GM12878 (cell line): ENCODE measurements around the gene TBC1D9B. TPM values are rescaled to one million over a fixed set of nuclear protein-coding genes. Genes with fewer than 3 reads are reported as not detected.
"Not testable (repeated sequence)": the region's sequence is repeated elsewhere in the genome, so short reads cannot be mapped to it uniquely, and the experiment has no call there.

Source experiments
- ATAC-seq: fragments of 200-7000 bp; cut with Tn5 transposase; 3 replicates; pipeline ENCODE4 v1.9.1; 2020; ENCODE audit warnings: mild to moderate bottlenecking, moderate library complexity
- BruUV-seq: library from RNA; stranded (reverse); fragments of 400-500 nt; replicated peaks from 2 replicates; lab custom pipeline; 2021; lab: Mats Ljungman, UMichigan
- CTCF ChIA-PET: fragments of 300-600 bp; sonication (Branson Sonifier 250); formaldehyde crosslinking; extraction: SDS; loops from one replicate; lab custom pipeline; 2021; ENCODE audit warnings: inconsistent platforms; lab: Yijun Ruan, JAX
- POLR2A ChIA-PET: fragments of 350-600 bp; formaldehyde crosslinking; extraction: SDS; loops from one replicate; lab custom pipeline; 2021; ENCODE audit warnings: inconsistent platforms; lab: Charles Lee
- RAD21 ChIA-PET: fragments of 300-600 bp; sonication (Branson Sonifier 250); formaldehyde crosslinking; loops from one replicate; lab custom pipeline; 2023; ENCODE audit warnings: antibody characterized with exemption; ENCODE audit not compliant: unreplicated experiment; lab: Charles Lee
- SMC1A ChIA-PET: fragments of 300-600 bp; sonication (Branson Sonifier 250); formaldehyde crosslinking; loops from one replicate; lab custom pipeline; 2023; ENCODE audit not compliant: unreplicated experiment, uncharacterized antibody; lab: Charles Lee
- DNase-seq: peaks from one replicate; pipeline ENCODE4 v3.0.0-alpha.2; 2011; ENCODE audit warnings: low read depth, low spot score
- FAIRE-seq: peaks from 3 replicates; lab custom pipeline; 2011; peaks lifted over from hg19 to GRCh38; lab: Jason Lieb, UNC
- H2AFZ ChIP-seq: 2 replicates; pipeline ENCODE4 v1.6.0; 2011; ENCODE audit warnings: low read depth, low read length, control low read depth; ENCODE audit not compliant: control insufficient read depth
- H3K27ac ChIP-seq: 2 replicates; pipeline ENCODE4 v1.5.1; 2011; ENCODE audit warnings: control low read depth; ENCODE audit not compliant: control insufficient read depth, insufficient read depth
- H3K27me3 ChIP-seq, 2 experiments: replicated peaks in 1 of 2; 2 replicates each; pipeline versions ENCODE4 v1.6.0 to v1.6.1; 2011; ENCODE audit warnings: low read length in 1 of 2; ENCODE audit not compliant: control insufficient read depth in 2 of 2, insufficient read depth in 2 of 2
- H3K36me3 ChIP-seq, 2 experiments: 2 replicates each; pipeline ENCODE4 v1.5.1; 2011; ENCODE audit warnings: low read length in 1 of 2; ENCODE audit not compliant: control insufficient read depth in 2 of 2, insufficient read depth in 2 of 2
- H3K4me1 ChIP-seq: 2 replicates; pipeline ENCODE4 v1.6.1; 2011; ENCODE audit warnings: mild to moderate bottlenecking, low read length, moderate library complexity, mixed read lengths; ENCODE audit not compliant: control insufficient read depth, insufficient read depth
- H3K4me2 ChIP-seq: 2 replicates; pipeline ENCODE4 v1.6.0; 2011; ENCODE audit warnings: control low read depth; ENCODE audit not compliant: control insufficient read depth, insufficient read depth
- H3K4me3 ChIP-seq: fragments of 200-600 bp; sonication (generic); 2 replicates; pipeline ENCODE4 v1.5.1; 2016
- H3K79me2 ChIP-seq: 2 replicates; pipeline ENCODE4 v1.6.0; 2011; ENCODE audit warnings: low read length; ENCODE audit not compliant: control insufficient read depth, insufficient read depth
- H3K9ac ChIP-seq: 2 replicates; pipeline ENCODE4 v1.8.0; 2011; ENCODE audit warnings: low read length, control low read depth, mixed read lengths; ENCODE audit not compliant: control insufficient read depth, insufficient read depth
- H3K9me3 ChIP-seq: replicated peaks from 3 replicates; pipeline ENCODE4 v1.5.1; 2011; ENCODE audit warnings: mild to moderate bottlenecking, low read length; ENCODE audit not compliant: control insufficient read depth, insufficient read depth
- H4K20me1 ChIP-seq: 2 replicates; pipeline ENCODE4 v1.6.0; 2011; ENCODE audit not compliant: control insufficient read depth, insufficient read depth
- CBX5 ChIP-seq: sonication (generic); IDR thresholded peaks from 2 replicates; pipeline ENCODE4 v1.6.1; 2016; ENCODE audit warnings: low read depth, moderate library complexity, mild to moderate bottlenecking, inconsistent platforms
- ELK1 ChIP-seq: IDR thresholded peaks from 2 replicates; pipeline ENCODE4 v1.6.1; 2012; ENCODE audit warnings: low read depth, low read length, improper control_type of control experiment
- ETV6 ChIP-seq, 2 experiments: fragments of 450-650 bp in 1 of 2; IDR thresholded peaks in 1 of 2; conservative IDR thresholded peaks in 1 of 2; 2 replicates each; pipeline ENCODE4 v1.6.1; 2014; ENCODE audit warnings: antibody characterized with exemption in 1 of 2, borderline replicate concordance in 1 of 2, low read depth in 1 of 2, mild to moderate bottlenecking in 1 of 2, moderate library complexity in 1 of 2
- GATAD2B ChIP-seq: fragments of 450-650 bp; conservative IDR thresholded peaks from 2 replicates; pipeline ENCODE4 v1.6.1; 2017; ENCODE audit warnings: low read depth, mild to moderate bottlenecking, moderate library complexity
- IRF5 ChIP-seq: fragments of 450-650 bp; IDR thresholded peaks from 2 replicates; pipeline ENCODE4 v1.6.1; 2017; ENCODE audit warnings: borderline replicate concordance
- MEF2A ChIP-seq: IDR thresholded peaks from 2 replicates; pipeline ENCODE4 v1.6.1; 2011; ENCODE audit warnings: low read depth, mild to moderate bottlenecking, low read length, moderate library complexity; ENCODE audit not compliant: insufficient read depth
- PAX5 ChIP-seq: IDR thresholded peaks from 2 replicates; pipeline ENCODE4 v1.6.1; 2011; ENCODE audit warnings: low read depth, low read length, borderline replicate concordance
- RUNX3 ChIP-seq: IDR thresholded peaks from 2 replicates; pipeline ENCODE4 v1.6.1; 2012; ENCODE audit warnings: low read length, inconsistent platforms
- TCF3 ChIP-seq: IDR thresholded peaks from 2 replicates; pipeline ENCODE4 v1.6.1; 2012; ENCODE audit warnings: low read depth, mild to moderate bottlenecking, low read length, borderline replicate concordance; ENCODE audit not compliant: insufficient read depth
- ZNF24 ChIP-seq: fragments of 450-650 bp; IDR thresholded peaks from 2 replicates; pipeline ENCODE4 v1.6.1; 2017; ENCODE audit warnings: antibody characterized with exemption, mild to moderate bottlenecking
- WGBS: methylation state at CpG from one replicate; pipeline ENCODE4 v1.1.6; 2016; ENCODE audit warnings: low lambda C conversion rate; ENCODE audit not compliant: insufficient replicate concordance, insufficient coverage; ENCODE audit errors: missing lambda C conversion rate; 5-methylcytosine and 5-hydroxymethylcytosine counted together
- in situ Hi-C: fragments of 300-500 bp; cut with MboI; formaldehyde crosslinking; loops from 9 replicates; pipeline ENCODE4 v1.14.3; 2018; ENCODE audit warnings: mixed read lengths
- intact Hi-C: fragments of 100-400 bp; cut with micrococcal nuclease; formaldehyde crosslinking; loops from one replicate; pipeline ENCODE4 v1.14.2; 2022; ENCODE audit not compliant: unreplicated experiment
- polyA plus RNA-seq, 11 experiments: library from polyadenylated mRNA; depleted of rRNA in 4 of 11; unstranded in 6 of 11; stranded (reverse) in 5 of 11; fragments of >200 nt; fragmentation: Nextera tagmentation in 4 of 11; fragmentation: Illumina TruSeq in 1 of 11; extraction: Ambion mirVana in 4 of 11; extraction: Trizol in 1 of 11; gene quantifications; 1 replicate in 1 of 11; 2 replicates in 10 of 11; pipeline versions ENCODE4 v1.2.1 to v1.2.3, GENCODE V29; 2011 to 2016; ENCODE audit warnings: inconsistent platforms in 2 of 11, missing spikeins in 2 of 11, low read depth in 1 of 11
- total RNA-seq, 4 experiments: library from RNA; depleted of rRNA in 3 of 4; stranded (reverse); fragments of >200 nt in 3 of 4; fragmentation: Illumina TruSeq in 1 of 4; extraction: Trizol in 1 of 4; gene quantifications; 2 replicates each; pipeline versions ENCODE4 v1.2.1 to v1.2.3, GENCODE V29; 2013 to 2021
- TF ChIP-seq, protein P1 (sequence below): fragments of 450-650 bp; conservative IDR thresholded peaks from 2 replicates; pipeline ENCODE4 v1.6.1; 2017; ENCODE audit warnings: mild to moderate bottlenecking, moderate library complexity

Gene TBC1D9B
- total and polyA plus RNA-seq, 10 of the 15 experiments (the other 5 are each of a cell fraction or from before 2014, with no cell fraction given): 4.0 to 74.2 (median 34.6) TPM

GRCh38 chr5:179834871-179835270, 72.8 kb downstream of the TBC1D9B start:
- BruUV-seq, FAIRE-seq, ATAC-seq, H3K9me3 ChIP-seq, H3K27ac ChIP-seq, H4K20me1 ChIP-seq, H3K9ac ChIP-seq, H3K4me3 ChIP-seq, H2AFZ ChIP-seq, H3K27me3 ChIP-seq, H3K4me1 ChIP-seq, CTCF ChIA-PET, H3K79me2 ChIP-seq, in situ Hi-C loops, RAD21 ChIA-PET, DNase-seq, H3K4me2 ChIP-seq, intact Hi-C loops, POLR2A ChIA-PET, SMC1A ChIA-PET: not testable (repeated sequence)
- peaks cover 30 to 35% of the 10 kb centered on the region in 2 experiments; a peak in 3 of 4 replicates for H3K36me3 ChIP-seq
- WGBS: 89% methylated on average over 10 of the region's 28 CpGs

- no peak for ATAC-seq
- intact Hi-C loops (no loop called here), in situ Hi-C loops (no loop called here)
- Histone ChIP-seq H3K4me2 (no peak overlapping the region), H3K4me1 (peaks cover 9% of the 10 kb centered on the region), H3K27me3 (no peaks in the 10 kb centered on the region), H3K27ac (no peak overlapping the region), H3K36me3 (peaks cover 32 to 37% of the 10 kb centered on the region in 2 experiments), H3K9ac (no peak overlapping the region), H4K20me1 (no peaks in the 10 kb centered on the region), H3K79me2 (no peaks in the 10 kb centered on the region), H2AFZ (no peak overlapping the region), H3K4me3 (no peak overlapping the region), H3K9me3 (no peaks in the 10 kb centered on the region)
- FAIRE-seq: no peak
- ChIA-PET POLR2A (no interaction called here), SMC1A (interaction anchor here (1.2 kb wide), 1 partner anchor 12 kb away, joined by 3 read pairs; no protein-coding TSS in a partner anchor), CTCF (no interaction called here), RAD21 (no interaction called here)
- no TSS peak for BruUV-seq
- no peak for DNase-seq
- 85% methylated on average over 8 of the region's 8 CpGs for WGBS
- no peak for TF ChIP-seq ETV6 (conservative IDR thresholded peaks at IDR 0.05 in 1 of 2, IDR thresholded peaks at IDR 0.05 in 1 of 2; ENCODE audit: borderline replicate concordance in 1 of 2, low read depth in 1 of 2)
- no peak for TF ChIP-seq PAX5
- TF ChIP-seq ZNF24: no peak
- no peak for TF ChIP-seq GATAD2B
- TF ChIP-seq TCF3: no peak
- TF ChIP-seq CBX5: no peak
- TF ChIP-seq IRF5: no peak
- TF ChIP-seq, protein P1, sequence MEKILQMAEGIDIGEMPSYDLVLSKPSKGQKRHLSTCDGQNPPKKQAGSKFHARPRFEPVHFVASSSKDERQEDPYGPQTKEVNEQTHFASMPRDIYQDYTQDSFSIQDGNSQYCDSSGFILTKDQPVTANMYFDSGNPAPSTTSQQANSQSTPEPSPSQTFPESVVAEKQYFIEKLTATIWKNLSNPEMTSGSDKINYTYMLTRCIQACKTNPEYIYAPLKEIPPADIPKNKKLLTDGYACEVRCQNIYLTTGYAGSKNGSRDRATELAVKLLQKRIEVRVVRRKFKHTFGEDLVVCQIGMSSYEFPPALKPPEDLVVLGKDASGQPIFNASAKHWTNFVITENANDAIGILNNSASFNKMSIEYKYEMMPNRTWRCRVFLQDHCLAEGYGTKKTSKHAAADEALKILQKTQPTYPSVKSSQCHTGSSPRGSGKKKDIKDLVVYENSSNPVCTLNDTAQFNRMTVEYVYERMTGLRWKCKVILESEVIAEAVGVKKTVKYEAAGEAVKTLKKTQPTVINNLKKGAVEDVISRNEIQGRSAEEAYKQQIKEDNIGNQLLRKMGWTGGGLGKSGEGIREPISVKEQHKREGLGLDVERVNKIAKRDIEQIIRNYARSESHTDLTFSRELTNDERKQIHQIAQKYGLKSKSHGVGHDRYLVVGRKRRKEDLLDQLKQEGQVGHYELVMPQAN: no peak
- TF ChIP-seq RUNX3: no peak
- TF ChIP-seq MEF2A: no peak
- TF ChIP-seq ELK1: no peak
These were observed 73.6 kb downstream of the TBC1D9B start for GRCh38 chr5:179834120-179834519.
